ENCODE data around the gene VEPH1. TPM values are rescaled to one million over a fixed set of nuclear protein-coding genes. Genes with fewer than 3 reads are reported as not detected.
A peak's percentile ranks its signal among the peaks of the same experiment; 100 is the strongest.

The VEPH1 gene
- total and polyA plus RNA-seq, 9 of the 15 experiments (the other 6 are each of a cell fraction or from before 2014, with no cell fraction given), result 4.5 to 15.6 (median 5.8) TPM

DNA sequence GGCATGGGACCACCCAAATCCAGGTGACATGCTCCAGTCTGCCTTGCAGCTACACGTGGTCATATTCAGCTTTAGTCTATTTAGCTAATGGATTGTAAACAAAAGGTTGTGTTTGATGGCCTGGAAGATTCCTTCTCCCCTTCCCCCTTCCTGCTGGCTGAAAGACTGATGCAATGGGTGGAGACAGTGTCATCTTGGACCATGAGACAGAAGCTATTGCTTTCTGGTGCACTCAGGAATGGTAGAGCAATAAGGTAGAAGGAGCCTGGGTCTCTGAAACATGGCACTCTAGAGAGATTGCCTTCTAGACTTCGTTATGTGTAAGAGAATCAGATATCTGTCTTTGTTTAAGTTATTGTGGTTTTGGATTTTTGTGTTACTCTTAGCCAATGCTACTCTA, 92.3 kb downstream of the VEPH1 start (continued):
- TF ChIP-seq, protein P1, sequence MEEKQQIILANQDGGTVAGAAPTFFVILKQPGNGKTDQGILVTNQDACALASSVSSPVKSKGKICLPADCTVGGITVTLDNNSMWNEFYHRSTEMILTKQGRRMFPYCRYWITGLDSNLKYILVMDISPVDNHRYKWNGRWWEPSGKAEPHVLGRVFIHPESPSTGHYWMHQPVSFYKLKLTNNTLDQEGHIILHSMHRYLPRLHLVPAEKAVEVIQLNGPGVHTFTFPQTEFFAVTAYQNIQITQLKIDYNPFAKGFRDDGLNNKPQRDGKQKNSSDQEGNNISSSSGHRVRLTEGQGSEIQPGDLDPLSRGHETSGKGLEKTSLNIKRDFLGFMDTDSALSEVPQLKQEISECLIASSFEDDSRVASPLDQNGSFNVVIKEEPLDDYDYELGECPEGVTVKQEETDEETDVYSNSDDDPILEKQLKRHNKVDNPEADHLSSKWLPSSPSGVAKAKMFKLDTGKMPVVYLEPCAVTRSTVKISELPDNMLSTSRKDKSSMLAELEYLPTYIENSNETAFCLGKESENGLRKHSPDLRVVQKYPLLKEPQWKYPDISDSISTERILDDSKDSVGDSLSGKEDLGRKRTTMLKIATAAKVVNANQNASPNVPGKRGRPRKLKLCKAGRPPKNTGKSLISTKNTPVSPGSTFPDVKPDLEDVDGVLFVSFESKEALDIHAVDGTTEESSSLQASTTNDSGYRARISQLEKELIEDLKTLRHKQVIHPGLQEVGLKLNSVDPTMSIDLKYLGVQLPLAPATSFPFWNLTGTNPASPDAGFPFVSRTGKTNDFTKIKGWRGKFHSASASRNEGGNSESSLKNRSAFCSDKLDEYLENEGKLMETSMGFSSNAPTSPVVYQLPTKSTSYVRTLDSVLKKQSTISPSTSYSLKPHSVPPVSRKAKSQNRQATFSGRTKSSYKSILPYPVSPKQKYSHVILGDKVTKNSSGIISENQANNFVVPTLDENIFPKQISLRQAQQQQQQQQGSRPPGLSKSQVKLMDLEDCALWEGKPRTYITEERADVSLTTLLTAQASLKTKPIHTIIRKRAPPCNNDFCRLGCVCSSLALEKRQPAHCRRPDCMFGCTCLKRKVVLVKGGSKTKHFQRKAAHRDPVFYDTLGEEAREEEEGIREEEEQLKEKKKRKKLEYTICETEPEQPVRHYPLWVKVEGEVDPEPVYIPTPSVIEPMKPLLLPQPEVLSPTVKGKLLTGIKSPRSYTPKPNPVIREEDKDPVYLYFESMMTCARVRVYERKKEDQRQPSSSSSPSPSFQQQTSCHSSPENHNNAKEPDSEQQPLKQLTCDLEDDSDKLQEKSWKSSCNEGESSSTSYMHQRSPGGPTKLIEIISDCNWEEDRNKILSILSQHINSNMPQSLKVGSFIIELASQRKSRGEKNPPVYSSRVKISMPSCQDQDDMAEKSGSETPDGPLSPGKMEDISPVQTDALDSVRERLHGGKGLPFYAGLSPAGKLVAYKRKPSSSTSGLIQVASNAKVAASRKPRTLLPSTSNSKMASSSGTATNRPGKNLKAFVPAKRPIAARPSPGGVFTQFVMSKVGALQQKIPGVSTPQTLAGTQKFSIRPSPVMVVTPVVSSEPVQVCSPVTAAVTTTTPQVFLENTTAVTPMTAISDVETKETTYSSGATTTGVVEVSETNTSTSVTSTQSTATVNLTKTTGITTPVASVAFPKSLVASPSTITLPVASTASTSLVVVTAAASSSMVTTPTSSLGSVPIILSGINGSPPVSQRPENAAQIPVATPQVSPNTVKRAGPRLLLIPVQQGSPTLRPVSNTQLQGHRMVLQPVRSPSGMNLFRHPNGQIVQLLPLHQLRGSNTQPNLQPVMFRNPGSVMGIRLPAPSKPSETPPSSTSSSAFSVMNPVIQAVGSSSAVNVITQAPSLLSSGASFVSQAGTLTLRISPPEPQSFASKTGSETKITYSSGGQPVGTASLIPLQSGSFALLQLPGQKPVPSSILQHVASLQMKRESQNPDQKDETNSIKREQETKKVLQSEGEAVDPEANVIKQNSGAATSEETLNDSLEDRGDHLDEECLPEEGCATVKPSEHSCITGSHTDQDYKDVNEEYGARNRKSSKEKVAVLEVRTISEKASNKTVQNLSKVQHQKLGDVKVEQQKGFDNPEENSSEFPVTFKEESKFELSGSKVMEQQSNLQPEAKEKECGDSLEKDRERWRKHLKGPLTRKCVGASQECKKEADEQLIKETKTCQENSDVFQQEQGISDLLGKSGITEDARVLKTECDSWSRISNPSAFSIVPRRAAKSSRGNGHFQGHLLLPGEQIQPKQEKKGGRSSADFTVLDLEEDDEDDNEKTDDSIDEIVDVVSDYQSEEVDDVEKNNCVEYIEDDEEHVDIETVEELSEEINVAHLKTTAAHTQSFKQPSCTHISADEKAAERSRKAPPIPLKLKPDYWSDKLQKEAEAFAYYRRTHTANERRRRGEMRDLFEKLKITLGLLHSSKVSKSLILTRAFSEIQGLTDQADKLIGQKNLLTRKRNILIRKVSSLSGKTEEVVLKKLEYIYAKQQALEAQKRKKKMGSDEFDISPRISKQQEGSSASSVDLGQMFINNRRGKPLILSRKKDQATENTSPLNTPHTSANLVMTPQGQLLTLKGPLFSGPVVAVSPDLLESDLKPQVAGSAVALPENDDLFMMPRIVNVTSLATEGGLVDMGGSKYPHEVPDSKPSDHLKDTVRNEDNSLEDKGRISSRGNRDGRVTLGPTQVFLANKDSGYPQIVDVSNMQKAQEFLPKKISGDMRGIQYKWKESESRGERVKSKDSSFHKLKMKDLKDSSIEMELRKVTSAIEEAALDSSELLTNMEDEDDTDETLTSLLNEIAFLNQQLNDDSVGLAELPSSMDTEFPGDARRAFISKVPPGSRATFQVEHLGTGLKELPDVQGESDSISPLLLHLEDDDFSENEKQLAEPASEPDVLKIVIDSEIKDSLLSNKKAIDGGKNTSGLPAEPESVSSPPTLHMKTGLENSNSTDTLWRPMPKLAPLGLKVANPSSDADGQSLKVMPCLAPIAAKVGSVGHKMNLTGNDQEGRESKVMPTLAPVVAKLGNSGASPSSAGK (IDR thresholded peaks at IDR 0.05), result no peak
- TF ChIP-seq KAT2B (IDR thresholded peaks at IDR 0.05; ENCODE audit: low read depth, low read length) (no peak), ZNF184 (CRISPR knock-in tag; IDR thresholded peaks at IDR 0.05) (no peak), NUFIP1 (IDR thresholded peaks at IDR 0.05; ENCODE audit: partially characterized antibody) (no peak), KAT8 (IDR thresholded peaks at IDR 0.05; ENCODE audit: low read depth) (no peak), NONO (IDR thresholded peaks at IDR 0.05; ENCODE audit: low read depth in 2 of 2, low read length in 1 of 2) (no peak), HDAC1 (IDR thresholded peaks at IDR 0.05) (no peak), RBM15 (IDR thresholded peaks at IDR 0.05; ENCODE audit: insufficient read depth, low read length) (no peak), MYC (IDR thresholded peaks at IDR 0.05; ENCODE audit: low read depth, low read length) (0 out of 2 replicates have a peak, but pooled peaks have one; percentile 18), MYC (CRISPR knock-in tag; IDR thresholded peaks at IDR 0.05; ENCODE audit: borderline replicate concordance, low read depth) (no peak), ARID2 (IDR thresholded peaks at IDR 0.05) (no peak), RBM34 (IDR thresholded peaks at IDR 0.05; ENCODE audit: borderline replicate concordance, insufficient read depth, low read length) (no peak), DPF2 (IDR thresholded peaks at IDR 0.05) (no peak), TRIM24 (IDR thresholded peaks at IDR 0.05) (peak in 1 of 2 experiments; percentile 33; a peak in 1 of 4 replicates), FOXP1 (CRISPR knock-in tag; IDR thresholded peaks at IDR 0.05) (no peak)
- TF ChIP-seq, protein P2, sequence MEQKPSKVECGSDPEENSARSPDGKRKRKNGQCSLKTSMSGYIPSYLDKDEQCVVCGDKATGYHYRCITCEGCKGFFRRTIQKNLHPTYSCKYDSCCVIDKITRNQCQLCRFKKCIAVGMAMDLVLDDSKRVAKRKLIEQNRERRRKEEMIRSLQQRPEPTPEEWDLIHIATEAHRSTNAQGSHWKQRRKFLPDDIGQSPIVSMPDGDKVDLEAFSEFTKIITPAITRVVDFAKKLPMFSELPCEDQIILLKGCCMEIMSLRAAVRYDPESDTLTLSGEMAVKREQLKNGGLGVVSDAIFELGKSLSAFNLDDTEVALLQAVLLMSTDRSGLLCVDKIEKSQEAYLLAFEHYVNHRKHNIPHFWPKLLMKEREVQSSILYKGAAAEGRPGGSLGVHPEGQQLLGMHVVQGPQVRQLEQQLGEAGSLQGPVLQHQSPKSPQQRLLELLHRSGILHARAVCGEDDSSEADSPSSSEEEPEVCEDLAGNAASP (IDR thresholded peaks at IDR 0.05), result no peak
- TF ChIP-seq, protein P3, sequence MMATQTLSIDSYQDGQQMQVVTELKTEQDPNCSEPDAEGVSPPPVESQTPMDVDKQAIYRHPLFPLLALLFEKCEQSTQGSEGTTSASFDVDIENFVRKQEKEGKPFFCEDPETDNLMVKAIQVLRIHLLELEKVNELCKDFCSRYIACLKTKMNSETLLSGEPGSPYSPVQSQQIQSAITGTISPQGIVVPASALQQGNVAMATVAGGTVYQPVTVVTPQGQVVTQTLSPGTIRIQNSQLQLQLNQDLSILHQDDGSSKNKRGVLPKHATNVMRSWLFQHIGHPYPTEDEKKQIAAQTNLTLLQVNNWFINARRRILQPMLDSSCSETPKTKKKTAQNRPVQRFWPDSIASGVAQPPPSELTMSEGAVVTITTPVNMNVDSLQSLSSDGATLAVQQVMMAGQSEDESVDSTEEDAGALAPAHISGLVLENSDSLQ (IDR thresholded peaks at IDR 0.05), result 0 out of 2 replicates have a peak, but pooled peaks have one; percentile 7
